ENCODE measurements around the gene CHRNA5. TPM values are rescaled to one million over a fixed set of nuclear protein-coding genes. Genes with fewer than 3 reads are reported as not detected.

The CHRNA5 gene
- total RNA-seq, 4 donors from 2014 or later = 0.84 to 3.0 (median 1.3) TPM

- peaks cover 0 to 16% (median 11%) of the 10 kb centered on the region in 4 donors for H3K4me1 ChIP-seq
- H3K4me3 ChIP-seq = no peak overlapping the region
- 84 to 86% methylated on average over 7 of the region's 7 CpGs for WGBS, 2 donors
- H3K27me3 ChIP-seq = peaks cover 0 to 71% of the 10 kb centered on the region in 2 donors
- no peaks in the 10 kb centered on the region for H3K9me3 ChIP-seq
- H3K27ac ChIP-seq = no peak overlapping the region
- TF ChIP-seq CTCF (IDR thresholded peaks at IDR 0.05) (no peak), EP300 (IDR thresholded peaks at IDR 0.05) (no peak), POLR2A (IDR thresholded peaks at IDR 0.05) (no peak)
- DNase-seq (ENCODE audit: low spot score in 2 of 2) = no peak
- H3K36me3 ChIP-seq = no peaks in the 10 kb centered on the region
Observed at GRCh38 chr15:78623786-78624497, 58.6 kb downstream of the CHRNA5 start.

- no peak for DNase-seq (ENCODE audit: low spot score in 2 of 2)
Observed at GRCh38 chr15:78624651-78625590, 59.6 kb downstream of the CHRNA5 start.

GRCh38 chr15:78625606-78626280 is 60.4 kb downstream of the CHRNA5 start:
- 56 to 67% methylated on average over 12 of the region's 12 CpGs for WGBS, 2 donors

More at GRCh38 chr15:78624651-78625590, 59.6 kb downstream of the CHRNA5 start:
- TF ChIP-seq CTCF (IDR thresholded peaks at IDR 0.05) (no peak), POLR2A (IDR thresholded peaks at IDR 0.05) (no peak), EP300 (IDR thresholded peaks at IDR 0.05) (no peak)
- H3K9me3 ChIP-seq = no peaks in the 10 kb centered on the region
- peaks cover 0 to 13% (median 9%) of the 10 kb centered on the region in 4 donors for H3K4me1 ChIP-seq
- H3K36me3 ChIP-seq = no peaks in the 10 kb centered on the region
- 77 to 81% methylated on average over 12 to 17 of the region's 17 CpGs for WGBS, 2 donors
- H3K27ac ChIP-seq = no peak overlapping the region
- H3K27me3 ChIP-seq = peaks cover 0 to 61% of the 10 kb centered on the region in 2 donors
- H3K4me3 ChIP-seq = no peak overlapping the region

DNA sequence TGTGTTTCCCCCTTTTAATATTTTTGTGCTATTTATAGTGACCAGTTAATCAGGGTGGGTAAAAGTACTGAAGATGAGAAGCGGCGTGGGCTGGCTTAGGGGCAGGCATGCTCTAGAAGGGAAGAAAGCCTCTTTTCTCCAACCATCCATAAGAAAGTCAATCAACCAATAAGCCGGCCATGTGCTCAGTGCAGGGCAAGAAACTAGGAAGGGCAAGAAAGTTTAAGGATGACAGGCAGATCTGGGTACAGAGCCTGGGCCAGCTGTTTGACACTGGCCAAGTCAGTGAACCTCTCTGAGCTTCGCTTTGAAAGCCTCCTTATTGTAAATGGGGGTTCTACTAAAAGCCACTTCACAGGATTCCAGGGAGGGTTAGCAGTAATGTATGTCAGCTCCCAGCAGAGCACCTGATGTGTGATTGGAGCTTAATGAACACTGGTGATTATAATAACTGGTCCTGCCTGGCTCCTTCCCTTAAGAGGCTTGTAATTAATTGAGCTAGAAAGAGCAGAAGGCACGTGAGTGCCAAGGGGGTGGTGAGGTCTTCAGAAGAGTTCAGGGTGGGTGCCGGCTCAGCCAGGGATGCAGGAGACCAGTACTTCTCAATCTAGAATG is 61.2 kb downstream of the CHRNA5 start:
- Histone ChIP-seq H3K27ac (no peak overlapping the region), H3K4me3 (no peak overlapping the region), H3K9me3 (no peaks in the 10 kb centered on the region), H3K36me3 (no peaks in the 10 kb centered on the region), H3K4me1 (no peaks in the 10 kb centered on the region), H3K27me3 (peaks cover 0 to 46% of the 10 kb centered on the region in 2 donors)
- no peak for DNase-seq (ENCODE audit: low spot score in 2 of 2)
- no peak for TF ChIP-seq CTCF (IDR thresholded peaks at IDR 0.05)
- WGBS, 2 donors = 69 to 80% methylated on average over 6 of the region's 6 CpGs

More at GRCh38 chr15:78625606-78626280, 60.4 kb downstream of the CHRNA5 start:
- Histone ChIP-seq H3K36me3 (no peaks in the 10 kb centered on the region), H3K4me1 (peaks cover 0 to 5% (median 2%) of the 10 kb centered on the region in 4 donors), H3K27me3 (peaks cover 0 to 54% of the 10 kb centered on the region in 2 donors), H3K4me3 (no peak overlapping the region), H3K9me3 (no peaks in the 10 kb centered on the region), H3K27ac (no peak overlapping the region)
- no peak for TF ChIP-seq POLR2A (IDR thresholded peaks at IDR 0.05)
- no peak for TF ChIP-seq EP300 (IDR thresholded peaks at IDR 0.05)
- no peak for TF ChIP-seq CTCF (IDR thresholded peaks at IDR 0.05)
- no peak for DNase-seq (ENCODE audit: low spot score in 2 of 2)
